Natural killer cell treated with Interleukin-12 subunit alpha and Interleukin-12 subunit beta and Interleukin-15 and Interleukin-18, amount 100 ng/mL, for 72 hours (primary cell): ENCODE data around the gene ITSN1. TPM values are rescaled to one million over a fixed set of nuclear protein-coding genes. Genes with fewer than 3 reads are reported as not detected.
"Not testable (repeated sequence)": the region's sequence is repeated elsewhere in the genome, so short reads cannot be mapped to it uniquely, and the experiment has no call there.

Experiments used
- ATAC-seq, 2 donors: fragments of 150-1000 bp; cut with Tn5 transposase in 1 of 2; sonication (Bioruptor Pico), chemical (Tn5 transposase) in 1 of 2; 2 replicates each; pipeline ENCODE4 v1.10.0; 2021
- DNase-seq: peaks from one replicate; pipeline ENCODE4 v3.0.0; 2022; ENCODE audit warnings: low spot score
- H3K27ac Mint-ChIP-seq, 2 donors: 1 replicate in 1 of 2; 2 replicates in 1 of 2; pipeline ENCODE4 v1.8.0; 2022; ENCODE audit warnings: mixed read lengths in 2 of 2, mild to moderate bottlenecking in 1 of 2, moderate library complexity in 1 of 2
- H3K27me3 Mint-ChIP-seq, 2 donors: 1 replicate in 1 of 2; 2 replicates in 1 of 2; pipeline ENCODE4 v1.8.0; 2022; ENCODE audit warnings: mixed read lengths in 2 of 2
- H3K36me3 Mint-ChIP-seq: one replicate; pipeline ENCODE4 v1.8.0; 2022; ENCODE audit warnings: mixed read lengths
- H3K4me1 Mint-ChIP-seq, 2 donors: 1 replicate in 1 of 2; 2 replicates in 1 of 2; pipeline ENCODE4 v1.8.0; 2022; ENCODE audit warnings: low read depth in 2 of 2, mixed read lengths in 2 of 2, mild to moderate bottlenecking in 1 of 2
- H3K4me3 Mint-ChIP-seq: one replicate; pipeline ENCODE4 v1.8.0; 2022; ENCODE audit warnings: mixed read lengths
- H3K9me3 Mint-ChIP-seq: 2 replicates; pipeline ENCODE4 v1.8.0; 2022; ENCODE audit warnings: mixed read lengths
- total RNA-seq, 2 donors: library from RNA; stranded (reverse); gene quantifications; one replicate each; pipeline ENCODE4 v1.2.3, GENCODE V29; 2022

Gene ITSN1
- total RNA-seq = 1 to 10 TPM; 4.0 to 8.1 TPM

DNA sequence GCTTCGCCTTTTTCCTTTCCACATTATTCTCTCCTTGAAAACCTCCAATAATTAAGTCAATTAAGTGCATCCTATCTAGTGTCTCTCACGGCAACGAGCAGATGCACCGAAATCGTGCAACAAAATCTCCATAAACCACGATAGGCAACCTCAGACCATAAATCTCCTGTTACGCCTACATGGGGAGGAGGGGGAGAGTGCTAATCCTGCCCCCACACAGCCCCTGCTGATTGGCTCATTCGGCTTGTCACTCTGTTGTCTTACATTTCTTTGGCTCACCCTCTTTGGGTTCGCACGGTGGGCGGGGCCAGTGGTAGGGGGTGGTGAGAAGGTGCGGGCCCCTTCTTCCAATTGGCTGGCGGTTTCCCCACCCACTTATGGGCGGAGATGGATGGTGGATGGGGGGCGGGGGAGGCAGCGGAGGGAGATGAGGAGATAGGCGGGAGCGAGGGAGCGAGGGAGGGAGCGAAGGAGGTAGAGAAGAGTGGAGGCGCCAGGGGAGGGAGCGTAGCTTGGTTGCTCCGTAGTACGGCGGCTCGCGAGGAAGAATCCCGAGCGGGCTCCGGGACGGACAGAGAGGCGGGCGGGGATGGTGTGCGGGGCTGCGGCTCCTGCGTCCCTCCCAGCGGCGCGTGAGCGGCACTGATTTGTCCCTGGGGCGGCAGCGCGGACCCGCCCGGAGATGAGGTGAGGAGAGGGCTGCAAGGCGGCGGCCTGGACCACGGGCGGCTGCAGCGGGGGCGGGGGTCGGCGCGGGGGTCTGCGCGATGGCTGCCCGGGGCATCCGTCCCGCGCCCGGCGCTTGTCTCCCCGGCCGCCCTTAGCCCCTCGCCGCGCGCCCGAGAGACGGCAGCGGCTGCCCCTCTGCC, at the start of gene ITSN1:
Gene ITSN1 (plus strand): TSS at position 475 of the 869 bp plus-strand sequence. CDS start 76,328 bp downstream, outside the sequence.
- Mint-ChIP-seq H3K27ac (peak within 1 kb of the TSS; percentile 80 to 82), H3K27me3 (peaks cover 7 to 20% of the 10 kb centered on the region in 2 donors), H3K4me1 (peaks cover 10 to 21% of the 10 kb centered on the region in 2 donors), H3K4me3 (peak within 1 kb of the TSS; percentile 88), H3K36me3 (no peaks in the 10 kb centered on the region), H3K9me3 (no peaks in the 10 kb centered on the region)
- peak; percentile 94 to 95 for ATAC-seq
- peak; percentile 99 for DNase-seq

DNA sequence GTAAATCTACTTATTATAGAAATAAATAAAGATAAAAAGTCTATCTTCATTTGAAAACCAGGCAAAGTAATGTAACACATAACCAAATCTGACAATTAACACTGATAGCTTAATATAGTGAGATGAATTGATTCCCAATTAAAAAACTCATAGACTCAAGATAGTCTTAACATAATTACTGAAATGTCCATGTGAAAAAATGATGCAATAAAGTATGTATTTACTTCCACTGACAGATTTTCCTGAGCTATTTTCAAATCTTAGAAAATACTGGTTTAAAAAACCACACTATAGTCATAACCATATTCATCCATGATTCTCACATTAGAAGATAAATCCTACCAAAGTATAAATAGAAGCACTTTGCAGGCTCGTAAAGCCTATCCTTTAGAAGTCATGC, 44.2 kb upstream of the ITSN1 start:
- no peak for DNase-seq
- no peak for ATAC-seq
- no peaks in the 10 kb centered on the region for H3K27me3 Mint-ChIP-seq
- H3K4me1 Mint-ChIP-seq = no peaks in the 10 kb centered on the region
- peaks cover 6% of the 10 kb centered on the region for H3K36me3 Mint-ChIP-seq
- no peak overlapping the region for H3K4me3 Mint-ChIP-seq
- no peak overlapping the region for H3K27ac Mint-ChIP-seq
- H3K9me3 Mint-ChIP-seq = no peaks in the 10 kb centered on the region

DNA sequence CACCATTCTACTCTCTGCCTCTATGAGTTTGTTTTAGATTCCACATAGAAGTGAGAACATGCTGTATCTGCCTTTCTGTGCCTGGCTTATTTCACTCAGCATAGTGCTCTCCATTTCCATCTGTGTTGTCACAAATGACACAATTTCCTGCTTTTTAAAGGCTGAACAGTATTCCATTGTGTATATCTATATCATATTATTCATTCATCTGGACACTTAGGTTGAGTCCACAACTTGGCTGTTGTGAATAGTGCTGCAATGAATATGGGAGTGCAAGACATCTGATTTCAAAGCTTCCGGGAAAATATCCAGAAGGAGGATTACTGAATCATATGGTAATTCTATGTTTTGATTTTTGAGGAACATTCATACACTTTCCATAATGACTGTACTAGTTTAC, 33.7 kb upstream of the ITSN1 start:
- Mint-ChIP-seq H3K9me3 (no peaks in the 10 kb centered on the region), H3K27me3 (no peaks in the 10 kb centered on the region), H3K27ac (no peak overlapping the region), H3K4me3 (no peak overlapping the region), H3K4me1 (peaks cover 0 to 3% of the 10 kb centered on the region in 2 donors), H3K36me3 (no peaks in the 10 kb centered on the region)
- no peak for DNase-seq
- ATAC-seq = no peak

DNA sequence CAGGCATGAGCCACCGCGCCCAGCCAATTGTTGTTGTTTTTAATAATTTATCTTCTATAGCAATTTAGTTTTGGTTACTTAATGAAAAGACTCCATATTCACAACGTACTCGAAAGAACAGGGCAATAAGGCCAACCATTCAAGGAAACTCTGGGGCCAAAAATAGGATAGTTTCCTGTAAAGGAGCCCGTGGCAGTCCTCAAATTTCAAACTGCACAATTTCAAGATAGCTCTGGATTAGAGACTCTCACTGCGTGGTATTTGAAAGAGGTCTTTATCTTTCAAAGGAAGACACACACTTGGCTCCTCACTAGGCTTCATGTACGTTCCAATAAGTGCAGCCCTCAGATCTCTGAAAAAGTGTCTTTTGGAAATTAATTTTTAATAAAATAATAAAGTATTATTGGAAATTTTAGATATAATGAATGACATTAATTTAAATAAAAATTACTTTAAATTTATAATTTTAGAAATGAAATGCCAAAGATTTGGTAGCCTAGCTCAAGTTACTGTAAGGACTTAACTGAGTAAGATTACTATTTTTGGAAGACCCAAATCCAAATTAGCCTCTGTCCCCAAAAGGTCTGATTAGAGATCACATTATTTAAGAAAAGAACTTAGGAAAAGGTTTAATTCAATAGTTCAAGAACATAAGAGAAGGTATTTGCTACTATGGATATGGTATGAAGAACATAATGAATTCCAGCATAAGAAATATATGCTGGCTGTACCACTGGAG, 31.1 kb upstream of the ITSN1 start:
- Mint-ChIP-seq H3K36me3 (no peaks in the 10 kb centered on the region), H3K27ac (no peak overlapping the region)

DNA sequence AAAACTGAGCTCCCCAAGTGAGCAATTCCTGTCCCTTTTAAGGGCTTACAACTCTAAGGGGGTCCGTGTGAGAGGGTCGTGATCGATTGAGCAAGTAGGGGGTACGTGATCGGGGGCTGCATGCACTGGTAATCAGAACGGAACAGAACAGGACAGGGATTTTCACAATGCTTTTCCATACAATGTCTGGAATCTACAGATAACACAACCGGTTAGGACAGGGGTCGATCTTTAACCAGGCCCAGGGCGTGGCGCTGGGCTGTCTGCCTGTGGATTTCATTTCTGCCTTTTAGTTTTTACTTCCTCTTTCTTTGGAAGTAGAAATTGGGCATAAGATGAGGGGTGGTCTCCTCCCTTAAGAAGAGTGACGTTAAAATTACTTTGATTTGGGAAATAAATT, 24.7 kb upstream of the ITSN1 start:
- not testable (repeated sequence) for H3K36me3 Mint-ChIP-seq, H3K9me3 Mint-ChIP-seq, DNase-seq, H3K27me3 Mint-ChIP-seq, H3K4me3 Mint-ChIP-seq, H3K27ac Mint-ChIP-seq, H3K4me1 Mint-ChIP-seq, ATAC-seq

More for the DNA sequence above, 31.1 kb upstream of the ITSN1 start:
- Mint-ChIP-seq H3K4me3 (no peak overlapping the region), H3K9me3 (no peaks in the 10 kb centered on the region), H3K27me3 (no peaks in the 10 kb centered on the region), H3K4me1 (no peaks in the 10 kb centered on the region)
- DNase-seq = no peak
- ATAC-seq = no peak

DNA sequence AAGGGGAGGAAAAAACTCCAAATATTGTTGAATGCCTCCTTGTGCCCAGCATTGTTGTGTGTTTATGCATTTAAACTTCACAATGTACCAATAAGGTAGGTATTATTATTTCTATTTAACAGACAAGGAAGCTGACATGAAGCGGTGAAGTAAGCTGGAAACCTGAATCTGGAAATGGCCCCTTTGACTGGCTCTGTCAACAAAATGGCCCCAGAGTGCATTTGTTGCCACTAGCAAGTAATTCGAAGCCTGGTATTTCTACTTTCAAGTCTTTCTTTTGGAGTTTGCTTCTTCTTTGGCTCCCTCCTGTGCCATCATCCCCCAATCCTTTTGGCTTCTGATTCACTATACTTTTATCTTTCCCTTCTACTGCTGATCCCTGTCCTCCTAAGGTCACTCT, 23.9 kb upstream of the ITSN1 start:
- H3K9me3 Mint-ChIP-seq = no peaks in the 10 kb centered on the region
- H3K4me1 Mint-ChIP-seq = peaks cover 0 to 5% of the 10 kb centered on the region in 2 donors
- ATAC-seq = no peak
- DNase-seq = no peak
- no peaks in the 10 kb centered on the region for H3K27me3 Mint-ChIP-seq
- H3K4me3 Mint-ChIP-seq = no peak overlapping the region
- no peaks in the 10 kb centered on the region for H3K36me3 Mint-ChIP-seq
- no peak overlapping the region for H3K27ac Mint-ChIP-seq

DNA sequence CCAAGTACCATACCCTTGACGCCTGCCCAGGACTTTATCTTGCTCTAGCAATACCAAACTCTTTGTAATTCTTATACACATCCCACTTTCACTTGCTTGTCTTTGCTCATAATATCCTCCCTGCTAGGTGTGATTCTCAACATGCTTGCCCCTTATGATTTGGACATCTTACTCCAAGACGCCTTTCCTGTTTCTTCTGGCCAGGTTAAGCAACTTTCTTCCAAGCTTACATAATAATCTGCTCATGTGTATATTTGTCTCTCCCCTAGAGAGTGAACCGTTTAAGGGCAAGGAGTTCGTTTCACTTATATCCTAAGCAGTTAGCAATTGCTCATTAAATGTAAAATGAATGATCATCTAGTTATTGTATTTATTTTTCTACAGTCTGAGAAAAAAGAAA, 22.6 kb upstream of the ITSN1 start:
- no peaks in the 10 kb centered on the region for H3K27me3 Mint-ChIP-seq
- no peak for ATAC-seq
- H3K9me3 Mint-ChIP-seq = no peaks in the 10 kb centered on the region
- no peak for DNase-seq
- H3K4me3 Mint-ChIP-seq = no peak overlapping the region
- H3K4me1 Mint-ChIP-seq = peaks cover 0 to 5% of the 10 kb centered on the region in 2 donors
- H3K27ac Mint-ChIP-seq = no peak overlapping the region
- no peaks in the 10 kb centered on the region for H3K36me3 Mint-ChIP-seq

DNA sequence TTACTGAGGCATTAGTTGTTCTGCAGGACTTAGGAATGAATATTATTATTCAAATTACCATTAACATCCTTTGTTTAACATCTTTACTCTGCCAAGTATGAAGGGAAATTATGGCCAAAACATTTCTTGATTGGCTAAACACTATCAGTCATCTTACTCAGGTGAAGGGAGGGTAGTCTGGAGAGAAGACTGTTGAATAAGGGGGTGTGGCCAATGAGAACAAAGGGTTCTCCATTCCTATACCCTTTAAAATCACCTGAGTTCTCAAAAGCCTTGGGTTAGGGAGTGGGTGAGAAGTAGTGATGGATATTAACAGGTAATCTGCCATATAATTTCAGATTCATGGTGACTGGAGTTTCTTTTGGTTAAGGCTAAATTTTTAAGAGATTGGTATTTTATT, 20.0 kb upstream of the ITSN1 start:
- H3K27ac Mint-ChIP-seq = no peak overlapping the region
- H3K27me3 Mint-ChIP-seq = no peaks in the 10 kb centered on the region
- ATAC-seq (no peak), DNase-seq (no peak)
- no peak overlapping the region for H3K4me3 Mint-ChIP-seq
- H3K36me3 Mint-ChIP-seq = no peaks in the 10 kb centered on the region
- peaks cover 0 to 5% of the 10 kb centered on the region in 2 donors for H3K4me1 Mint-ChIP-seq
- no peaks in the 10 kb centered on the region for H3K9me3 Mint-ChIP-seq

DNA sequence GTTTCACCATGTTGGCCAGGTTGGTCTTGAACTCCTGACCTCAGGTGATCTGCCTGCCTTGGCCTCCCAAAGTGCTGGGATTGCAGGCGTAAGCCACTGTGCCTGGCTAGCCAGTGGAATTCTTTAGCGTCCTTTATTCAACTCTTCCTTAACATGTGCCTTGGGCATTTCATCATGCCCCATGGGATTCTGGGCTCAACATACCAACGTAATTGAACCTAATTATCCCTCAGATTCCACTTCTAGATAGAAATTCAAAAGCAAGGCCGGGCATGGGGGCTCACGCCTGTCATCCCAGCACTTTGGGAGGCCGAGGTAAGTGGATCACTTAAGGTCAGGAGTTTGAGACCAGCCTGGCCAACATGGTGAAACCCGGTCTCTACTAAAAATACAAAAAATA, 16.1 kb upstream of the ITSN1 start:
- ATAC-seq, H3K27me3 Mint-ChIP-seq, H3K4me1 Mint-ChIP-seq, H3K4me3 Mint-ChIP-seq, H3K36me3 Mint-ChIP-seq, DNase-seq, H3K9me3 Mint-ChIP-seq, H3K27ac Mint-ChIP-seq: not testable (repeated sequence)

DNA sequence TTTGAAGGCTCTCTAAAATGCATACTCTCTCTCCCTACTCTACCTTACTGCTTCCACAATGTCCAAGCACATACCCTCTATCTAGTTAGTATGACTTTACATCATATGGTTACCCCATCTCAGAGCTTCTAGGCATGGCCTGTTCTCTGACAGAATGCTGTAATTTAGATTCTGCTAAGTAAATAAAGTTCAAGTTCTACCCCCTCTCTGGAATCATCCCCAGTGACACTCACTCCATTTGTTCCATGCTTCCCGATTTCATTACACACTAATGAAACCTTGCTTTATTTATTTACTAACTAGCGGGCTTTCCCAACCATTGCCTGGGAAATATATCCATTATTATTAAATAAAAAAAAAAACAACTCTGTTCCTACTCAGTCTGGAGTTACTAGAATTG, 8.0 kb upstream of the ITSN1 start:
- H3K9me3 Mint-ChIP-seq = no peaks in the 10 kb centered on the region
- DNase-seq = no peak
- H3K27me3 Mint-ChIP-seq = no peaks in the 10 kb centered on the region
- H3K27ac Mint-ChIP-seq = no peak overlapping the region
- peaks cover 5% of the 10 kb centered on the region for H3K36me3 Mint-ChIP-seq
- H3K4me1 Mint-ChIP-seq = peaks cover 6 to 11% of the 10 kb centered on the region in 2 donors
- no peak overlapping the region for H3K4me3 Mint-ChIP-seq
- ATAC-seq = no peak

DNA sequence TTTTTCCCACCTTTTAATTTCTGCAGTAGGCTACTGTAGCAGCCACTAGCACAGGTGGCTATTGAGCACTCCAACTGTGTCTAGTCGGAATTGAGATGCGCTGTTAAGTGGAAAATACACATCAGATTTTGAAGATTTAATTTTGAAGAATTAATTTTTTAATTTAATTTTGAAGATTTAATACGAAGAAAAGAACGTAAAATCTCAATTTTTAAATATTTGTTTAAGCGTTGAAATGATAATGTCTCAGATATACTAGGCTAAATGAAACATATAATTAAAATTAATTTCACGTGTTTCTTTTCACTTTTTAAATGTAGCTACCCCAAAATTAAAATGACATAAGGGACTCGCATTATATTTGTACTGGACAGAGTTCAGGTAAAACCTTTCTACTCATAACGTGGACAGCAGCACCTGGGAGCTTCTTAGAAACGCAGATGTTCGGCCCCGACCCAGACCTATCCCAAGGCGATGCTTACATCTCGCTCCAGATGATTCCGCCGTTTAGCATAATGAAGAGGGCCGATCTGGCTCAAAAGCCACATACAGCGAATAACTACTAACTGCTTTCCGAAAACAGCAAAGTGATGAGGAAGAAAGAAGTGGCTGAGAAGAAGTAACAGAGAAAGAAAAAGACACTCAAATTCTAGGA, 1.5 kb upstream of the ITSN1 start:
- peaks cover 7 to 20% of the 10 kb centered on the region in 2 donors for H3K27me3 Mint-ChIP-seq
- H3K36me3 Mint-ChIP-seq = no peaks in the 10 kb centered on the region
- DNase-seq = no peak
- H3K27ac Mint-ChIP-seq = peak overlapping the region; percentile 80 to 82
- H3K4me3 Mint-ChIP-seq = peak overlapping the region; percentile 88
- no peaks in the 10 kb centered on the region for H3K9me3 Mint-ChIP-seq
- H3K4me1 Mint-ChIP-seq = peaks cover 13 to 27% of the 10 kb centered on the region in 2 donors
- ATAC-seq = no peak

DNA sequence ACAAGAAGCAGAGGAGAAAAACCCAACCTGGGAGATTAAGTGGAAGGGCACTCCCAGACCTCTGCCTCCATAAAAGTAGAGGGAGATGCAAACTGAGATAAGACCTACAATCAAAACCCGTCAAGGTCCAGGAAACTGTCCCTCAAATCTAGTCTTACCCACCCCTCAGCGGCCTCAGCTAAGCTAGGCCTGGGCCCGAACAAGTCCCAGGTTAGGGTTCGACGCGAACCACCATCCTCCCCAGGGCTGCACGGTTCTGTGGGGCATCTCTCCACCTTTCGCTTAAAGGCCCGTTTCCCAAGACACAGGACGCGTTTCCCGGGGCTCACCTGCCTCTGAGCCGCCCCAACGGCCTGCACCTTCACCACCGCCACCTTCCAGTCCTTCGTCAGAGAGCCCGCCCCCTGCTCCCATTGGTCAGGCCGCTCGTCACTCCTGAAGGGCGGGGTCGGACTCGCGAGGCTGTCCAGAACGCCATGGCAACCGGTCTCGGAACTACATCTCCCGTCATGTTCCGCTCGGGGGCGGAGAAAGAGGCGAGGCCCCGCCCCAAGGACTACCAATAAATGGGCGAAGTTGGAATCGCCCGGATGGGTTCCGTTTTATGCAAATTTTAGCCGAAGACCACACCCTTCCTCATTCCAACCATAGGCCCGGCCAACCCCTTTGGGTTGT, 812 bp upstream of the ITSN1 start, which contains the start of gene CRYZL1:
Gene CRYZL1 (minus strand): TSS at position 390 of the 675 bp plus-strand sequence. CDS start 10,190 bp downstream, outside the sequence.
- ATAC-seq (peak; percentile 92), DNase-seq (peak; percentile 100)
- Mint-ChIP-seq H3K9me3 (no peaks in the 10 kb centered on the region), H3K27me3 (peaks cover 7 to 20% of the 10 kb centered on the region in 2 donors), H3K27ac (peak within 1 kb of the TSS; percentile 80 to 82), H3K36me3 (no peaks in the 10 kb centered on the region), H3K4me3 (peak within 1 kb of the TSS; percentile 88), H3K4me1 (peaks cover 13 to 27% of the 10 kb centered on the region in 2 donors)

DNA sequence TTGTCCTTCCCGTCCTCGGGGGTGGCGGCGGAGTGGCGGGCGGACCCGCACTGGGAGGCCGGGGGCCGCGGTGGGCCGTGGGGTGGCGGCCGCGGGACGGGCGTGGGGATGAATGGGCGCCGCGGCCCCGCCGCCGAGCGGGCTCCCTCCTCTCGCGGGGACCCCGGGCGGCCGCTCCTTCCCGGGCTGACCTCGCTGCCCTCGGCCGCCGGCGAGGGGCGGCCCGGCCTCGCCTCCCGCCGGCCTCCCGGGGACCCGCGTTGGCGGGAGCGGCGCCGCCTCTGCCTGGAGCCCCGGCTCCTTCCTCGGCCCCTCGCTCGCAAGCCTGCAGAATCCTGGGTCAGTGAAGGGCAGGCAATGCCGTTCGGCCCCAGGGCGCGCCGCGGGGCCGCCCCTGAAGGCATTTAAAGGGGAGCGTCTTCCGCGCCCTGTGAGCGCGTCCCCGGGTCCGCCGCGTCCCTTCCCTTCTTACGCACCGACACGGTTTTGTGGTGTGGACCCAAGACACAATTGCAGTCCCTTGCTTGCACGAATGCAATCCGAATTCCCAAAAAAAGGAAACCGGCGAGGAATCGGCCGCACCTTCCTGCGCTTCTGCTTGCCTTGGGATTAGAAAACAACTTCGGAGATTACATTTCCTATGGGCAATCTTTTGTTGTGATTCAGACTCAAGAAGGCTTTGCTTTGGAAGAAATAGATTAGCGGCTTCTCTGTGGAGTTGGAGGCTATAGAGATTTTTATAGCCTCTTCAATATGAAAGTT, 776 bp downstream of the ITSN1 start:
- H3K36me3 Mint-ChIP-seq = no peaks in the 10 kb centered on the region
- DNase-seq = no peak
- H3K27ac Mint-ChIP-seq = no peak overlapping the region
- H3K4me1 Mint-ChIP-seq = peaks cover 10 to 16% of the 10 kb centered on the region in 2 donors
- H3K27me3 Mint-ChIP-seq = peaks cover 7 to 20% of the 10 kb centered on the region in 2 donors
- H3K9me3 Mint-ChIP-seq = no peaks in the 10 kb centered on the region
- no peak for ATAC-seq
- H3K4me3 Mint-ChIP-seq = peak overlapping the region; percentile 87
